HG03159 (cell line): ENCODE measurements around the gene ADAMTSL4.
"Not testable (repeated sequence)": the region's sequence is repeated elsewhere in the genome, so short reads cannot be mapped to it uniquely, and the experiment has no call there.

Source experiments
- ATAC-seq: cut with Tn5 transposase; IDR thresholded peaks from one replicate; pipeline ENCODE4 v1.9.1; 2021; ENCODE audit warnings: mild to moderate bottlenecking, moderate library complexity; ENCODE audit not compliant: unreplicated experiment

Gene ADAMTSL4

DNA sequence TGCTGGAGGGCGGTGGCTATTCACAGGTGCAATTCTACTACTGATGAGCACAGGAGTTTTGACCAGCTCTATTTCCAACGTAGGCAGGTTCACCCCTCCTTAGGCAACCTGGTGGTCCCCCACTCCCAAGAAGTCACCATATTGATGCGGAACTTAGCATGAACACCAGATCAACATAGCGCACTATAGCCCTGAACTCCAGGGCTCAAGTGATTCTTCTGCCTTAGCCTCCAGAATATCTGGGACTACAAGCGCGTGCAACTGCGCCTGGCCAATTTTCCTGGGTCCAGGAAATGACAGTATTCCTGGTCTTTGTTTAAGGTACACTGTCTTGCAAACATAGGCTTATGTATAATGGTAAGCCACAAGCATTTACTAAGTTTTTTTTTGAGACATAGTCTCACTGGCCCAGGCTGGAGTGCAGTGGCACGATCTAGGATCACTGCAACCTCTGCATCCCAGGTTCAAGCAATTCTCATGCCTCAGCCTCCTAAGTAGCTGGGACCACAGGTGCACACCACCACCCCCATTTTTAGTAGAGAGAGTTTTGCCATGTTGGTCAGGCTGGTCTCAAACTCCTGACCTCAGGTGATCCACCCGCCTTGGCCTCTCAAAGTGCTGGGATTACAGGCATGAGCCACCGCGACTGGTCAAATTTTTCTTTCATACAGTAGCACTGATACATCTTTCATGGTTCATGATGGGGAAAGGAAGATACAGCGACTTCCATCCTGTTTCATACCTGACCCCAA lies 17.6 kb downstream of the ADAMTSL4 start:
- ATAC-seq: no peak

DNA sequence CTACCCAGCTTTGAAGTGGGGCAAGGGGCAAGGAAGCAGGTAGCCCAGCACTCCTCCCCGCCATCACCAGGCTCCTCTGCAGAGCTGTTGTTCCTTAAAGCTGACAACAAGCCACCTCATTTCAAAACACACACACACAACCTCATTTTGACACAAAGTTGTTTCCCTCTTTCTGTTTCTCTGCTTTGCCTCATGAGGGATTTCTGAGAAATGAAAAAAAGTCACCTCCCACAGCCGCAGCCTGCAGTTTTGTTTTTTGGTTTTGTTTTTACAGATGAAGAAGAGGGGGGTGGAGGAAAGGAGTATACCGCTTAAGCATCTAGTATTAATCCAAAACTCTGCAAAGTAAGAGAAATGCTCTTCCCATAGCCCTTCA lies 18.1 kb downstream of the ADAMTSL4 start:
- ATAC-seq: peak; percentile 29

DNA sequence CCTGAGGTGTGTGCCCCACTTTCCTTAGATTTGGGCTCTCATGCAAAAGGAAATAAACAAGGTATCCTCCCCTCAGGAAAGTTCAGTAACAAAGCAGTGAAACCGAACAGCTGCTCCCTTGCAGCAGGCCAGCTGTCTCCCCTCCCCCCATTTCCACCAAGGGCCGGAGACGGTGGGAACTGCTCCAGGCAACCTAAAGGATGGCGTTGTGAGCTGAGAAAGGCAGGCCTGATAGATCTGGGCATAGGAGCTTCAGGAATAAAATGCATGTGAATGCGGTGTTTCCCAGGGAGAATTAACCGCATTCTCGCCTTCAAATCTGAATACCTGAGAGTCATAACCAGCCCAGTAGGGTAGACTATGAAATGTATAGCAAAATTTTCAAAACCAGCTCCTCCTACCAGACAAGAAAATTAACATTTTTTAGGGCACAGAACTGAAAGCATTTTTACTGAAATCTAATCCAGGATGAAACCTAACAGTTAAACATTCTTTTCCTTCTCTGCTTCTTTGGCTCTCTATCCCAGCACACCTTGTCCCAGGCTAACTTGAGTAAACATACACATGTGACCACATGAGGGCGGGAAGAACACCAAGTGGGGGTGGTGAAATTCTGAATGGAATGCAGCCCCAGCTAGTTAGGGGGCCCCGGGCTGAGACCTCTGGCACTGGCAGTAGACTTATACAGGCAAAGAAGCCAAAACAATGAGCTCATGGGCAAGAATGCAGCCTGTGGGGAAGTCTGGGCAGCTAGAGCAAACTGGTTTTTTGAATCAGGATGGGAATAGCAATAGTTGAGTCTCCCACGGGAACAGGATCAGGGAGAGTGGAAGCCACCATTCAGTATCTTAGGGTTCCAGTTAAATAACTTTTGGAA lies 18.7 kb downstream of the ADAMTSL4 start:
- ATAC-seq: peak; percentile 22

DNA sequence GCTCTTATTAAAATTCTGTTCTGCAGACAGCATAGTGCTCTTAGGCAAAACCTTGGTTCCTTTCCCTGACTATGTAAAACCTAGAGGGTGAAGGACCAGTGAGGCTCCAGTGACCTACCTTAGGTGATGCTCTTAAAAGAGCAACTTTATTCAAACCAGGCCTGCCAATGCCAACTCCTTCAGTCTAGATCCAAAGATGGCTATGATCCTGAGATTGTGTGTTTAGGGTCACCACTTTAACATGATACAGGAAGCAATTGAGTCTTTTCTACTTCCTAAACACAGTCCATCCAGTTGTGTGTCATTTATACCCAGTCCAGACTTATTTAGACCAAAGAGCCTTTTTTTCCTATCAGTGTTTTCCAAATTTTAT lies 19.4 kb downstream of the ADAMTSL4 start:
- no peak for ATAC-seq

DNA sequence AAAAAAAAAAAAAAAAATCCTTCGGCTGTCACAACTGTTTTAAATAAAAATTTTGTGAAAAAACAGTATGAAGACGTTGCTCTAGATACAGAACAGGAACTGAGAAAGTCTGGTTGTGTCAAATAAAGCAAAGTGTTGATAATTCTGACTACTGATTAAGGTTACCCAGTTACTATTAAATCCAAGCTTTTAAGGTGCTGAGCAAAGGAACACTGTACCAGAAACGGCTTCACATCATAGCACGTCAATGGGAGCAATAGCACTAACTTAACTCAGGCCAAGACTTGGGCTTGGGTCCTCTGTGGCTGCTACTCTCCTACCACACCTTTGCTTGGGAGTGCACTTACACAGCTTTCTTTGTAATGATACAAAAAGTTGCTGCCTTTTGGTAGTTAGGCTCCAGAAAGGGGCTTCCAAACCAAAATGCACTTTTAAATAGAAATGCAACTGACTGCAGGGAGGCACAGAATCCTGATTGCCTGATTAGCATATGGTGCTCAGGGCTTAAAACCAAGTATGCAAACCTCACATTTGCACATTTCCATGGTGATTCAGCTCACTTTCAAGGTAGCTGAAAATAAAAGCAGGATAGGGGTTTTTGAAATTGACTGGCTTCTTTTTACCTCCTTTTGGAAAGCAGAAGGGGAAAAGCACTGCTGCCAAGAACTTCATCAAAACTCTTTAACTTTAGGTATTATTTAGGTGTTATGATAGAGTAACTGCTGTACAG lies 23.9 kb downstream of the ADAMTSL4 start:
- no peak for ATAC-seq

DNA sequence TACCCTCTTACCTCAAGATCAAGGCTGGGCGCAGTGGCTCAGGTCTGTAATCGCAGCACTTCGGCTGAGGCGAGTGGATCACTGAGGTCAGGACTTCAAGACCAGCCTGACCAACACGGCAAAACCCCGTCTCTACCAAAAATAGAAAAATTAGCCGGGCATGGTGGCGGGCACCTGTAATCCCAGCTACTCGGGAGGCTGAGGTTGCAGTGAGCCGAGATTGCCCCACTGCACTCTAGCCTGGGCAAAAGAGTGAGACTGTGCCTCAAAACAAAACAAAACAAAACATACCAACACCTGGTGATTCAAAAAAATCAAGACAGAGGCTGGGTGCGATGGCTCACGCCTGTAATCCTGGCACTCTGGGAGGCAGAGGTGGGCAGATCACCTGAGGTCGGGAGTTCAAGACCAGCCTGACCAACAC lies 24.5 kb downstream of the ADAMTSL4 start:
- not testable (repeated sequence) for ATAC-seq

DNA sequence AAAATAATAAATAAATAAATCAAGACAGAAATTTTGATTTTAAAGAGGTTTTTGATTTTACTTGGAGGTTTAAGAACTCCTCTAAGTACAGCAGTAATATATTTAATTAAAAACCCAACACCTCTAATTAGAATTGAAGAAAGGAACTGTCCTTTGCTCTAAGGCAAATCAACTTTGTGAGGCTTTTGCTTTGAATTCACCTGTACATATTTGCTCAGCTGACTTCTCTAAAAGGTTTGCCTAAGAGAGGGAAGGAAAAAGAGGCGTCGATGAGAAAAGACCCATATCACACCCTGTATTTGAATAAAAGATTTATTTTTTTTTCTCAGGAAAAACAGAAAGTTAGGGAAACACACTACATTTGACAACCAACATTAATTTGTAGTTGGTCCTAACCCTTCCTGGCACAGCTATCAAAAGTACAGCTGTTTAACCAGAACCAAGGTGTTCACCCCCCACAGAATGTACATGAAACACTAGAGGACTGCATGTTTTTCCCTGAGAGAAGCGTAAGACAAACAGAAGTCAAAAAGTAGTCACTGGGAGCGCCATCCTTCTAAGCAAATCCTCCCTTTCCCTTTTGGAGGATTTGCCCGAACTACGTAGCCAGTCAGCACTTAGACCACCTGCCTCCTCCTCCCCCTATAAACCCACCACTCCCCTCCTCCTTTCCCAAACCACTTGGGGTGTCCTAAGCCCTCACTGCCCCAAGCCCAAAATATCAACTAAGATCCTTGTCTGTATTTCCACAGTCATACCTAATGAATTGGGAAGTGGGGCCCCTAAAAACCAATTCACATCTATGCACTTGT lies 25.3 kb downstream of the ADAMTSL4 start:
- ATAC-seq: no peak

DNA sequence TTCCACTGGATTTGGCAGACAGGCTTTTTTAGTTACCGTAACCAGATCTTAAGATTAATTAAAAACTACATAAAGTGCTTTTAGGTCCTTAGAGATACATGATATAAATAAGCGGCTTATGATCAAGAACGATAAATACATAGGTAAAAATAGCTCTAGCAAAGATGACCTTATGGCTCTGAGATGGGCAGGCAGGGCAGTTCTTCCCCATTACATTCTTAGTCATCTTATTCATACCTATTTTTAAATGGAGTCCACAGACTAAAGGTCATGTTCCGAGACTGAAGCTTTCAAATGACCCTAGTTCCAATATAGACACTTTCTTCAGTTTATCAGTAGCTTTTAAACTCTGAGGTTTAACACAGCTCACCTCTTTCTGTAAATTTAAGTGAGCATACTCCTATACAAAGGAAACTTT lies 25.9 kb downstream of the ADAMTSL4 start:
- ATAC-seq: no peak

DNA sequence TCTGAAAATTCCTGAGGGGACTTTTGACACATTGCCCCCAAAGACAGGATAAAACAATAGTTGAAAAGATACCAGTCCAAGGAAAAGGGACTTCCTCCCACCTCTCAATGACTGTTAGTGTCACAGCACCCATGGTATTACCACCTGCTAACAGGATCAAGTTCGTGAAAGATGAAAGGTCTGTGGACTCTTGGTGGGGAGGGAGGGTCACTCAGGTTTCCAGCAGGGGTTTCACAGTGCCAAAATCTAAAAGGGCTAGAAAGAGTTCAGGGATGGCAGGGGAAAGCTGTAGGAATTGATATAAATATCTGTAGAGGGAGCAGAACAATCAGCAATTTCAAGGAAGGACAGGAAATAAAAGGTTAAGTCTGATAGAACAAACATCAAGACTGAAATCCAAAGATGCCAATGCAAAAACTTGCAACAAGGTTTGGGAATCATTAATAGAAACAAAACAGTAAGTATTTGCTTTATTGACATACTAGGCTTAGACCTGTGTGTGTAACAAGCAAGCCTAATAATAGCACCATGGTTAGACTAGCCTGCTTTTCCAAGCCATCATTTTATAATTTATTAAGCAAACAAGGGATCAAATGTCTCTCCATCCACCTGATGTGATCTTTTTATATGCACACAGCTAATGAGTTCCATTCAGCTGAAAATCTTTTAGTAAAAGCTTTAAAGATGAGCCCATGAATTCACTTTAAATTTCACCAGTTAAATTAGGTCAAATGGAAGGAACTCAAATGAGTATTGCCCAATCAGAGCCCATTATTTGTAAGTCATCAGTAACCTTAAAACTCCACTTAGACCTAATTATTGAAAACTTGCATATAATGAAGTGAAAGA lies 26.5 kb downstream of the ADAMTSL4 start:
- ATAC-seq: no peak

DNA sequence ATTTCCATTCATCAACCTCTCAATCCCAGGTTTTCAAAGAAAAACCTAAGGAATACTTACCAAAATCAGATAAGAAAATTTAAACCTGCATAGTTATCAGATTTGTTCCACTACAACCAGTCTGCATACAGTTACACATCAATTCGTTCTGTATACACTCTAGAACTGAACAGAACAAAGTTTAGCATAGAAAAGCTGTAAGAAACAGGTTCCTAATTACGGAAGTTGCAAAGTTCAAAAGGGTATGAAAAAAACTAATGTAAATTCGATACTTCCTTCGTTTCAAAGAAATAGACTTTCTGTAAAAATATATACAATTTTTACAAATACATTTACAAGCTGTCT lies 27.1 kb downstream of the ADAMTSL4 start:
- no peak for ATAC-seq

DNA sequence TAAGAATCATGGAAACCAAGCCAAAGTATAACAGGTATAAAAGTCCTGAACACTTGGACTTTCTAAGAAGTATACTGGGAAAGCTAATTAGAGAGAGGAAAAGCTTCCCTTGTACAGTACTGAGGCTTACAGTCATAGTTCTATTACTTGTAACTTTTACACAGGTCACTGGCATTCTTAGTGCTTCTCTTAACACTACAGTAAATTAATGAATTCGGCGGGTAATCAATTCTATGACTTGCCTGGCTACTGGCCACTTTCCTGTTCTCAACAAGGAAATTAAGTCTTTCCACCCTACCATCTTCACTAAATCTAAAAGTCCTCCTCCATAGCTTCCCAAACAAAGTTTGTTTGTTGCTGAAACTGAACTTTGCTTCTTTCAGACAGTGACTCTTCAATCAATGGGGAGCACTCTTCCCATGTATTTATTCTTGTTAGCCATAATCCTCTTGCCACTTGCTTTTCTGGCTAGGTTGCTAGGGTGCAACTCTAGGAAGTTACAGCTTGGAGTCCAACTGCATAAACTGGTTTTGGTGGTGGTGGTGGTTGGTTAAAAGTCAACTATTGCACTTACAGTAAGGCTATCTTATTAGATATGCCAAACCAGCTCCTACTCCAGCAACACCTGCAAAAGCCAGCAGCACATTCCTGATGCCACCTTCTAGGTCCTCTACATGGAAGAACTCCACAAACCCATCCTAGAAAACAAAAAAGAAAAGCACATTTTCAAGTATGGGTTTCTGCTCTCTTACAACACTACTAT lies 27.8 kb downstream of the ADAMTSL4 start:
- ATAC-seq: no peak

DNA sequence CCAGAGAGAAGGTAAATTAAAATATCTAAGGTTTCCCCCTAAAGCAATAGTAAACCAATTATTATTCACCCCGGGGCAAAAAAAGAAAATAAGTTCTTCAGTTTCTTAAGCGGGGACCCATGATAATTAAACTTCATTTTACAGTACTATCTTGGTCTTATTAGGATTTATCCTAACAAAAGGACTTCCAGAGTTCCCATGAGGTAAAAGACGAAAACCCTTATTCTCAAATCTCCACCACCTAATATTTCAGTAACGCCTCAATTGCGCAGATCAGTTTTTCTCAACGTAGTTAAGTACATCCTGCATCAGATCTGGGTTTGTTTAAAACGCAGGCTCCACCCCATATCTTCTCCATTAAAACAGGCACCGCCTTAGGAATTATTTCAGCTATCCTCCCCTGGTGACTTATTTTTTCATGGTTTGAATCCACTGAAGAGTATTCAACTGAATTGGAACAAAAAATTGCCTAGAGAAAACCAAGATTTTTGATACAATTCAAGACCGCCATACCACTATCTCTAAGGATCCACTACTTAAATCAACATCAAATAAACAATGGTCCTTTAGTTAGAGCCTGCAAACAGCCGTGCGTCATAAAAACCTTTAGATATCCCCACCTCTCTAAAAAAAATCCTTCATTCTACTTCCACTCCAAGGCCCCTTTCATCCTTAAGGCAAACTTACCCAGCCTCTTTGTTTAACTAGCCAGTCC lies 28.5 kb downstream of the ADAMTSL4 start:
- no peak for ATAC-seq

DNA sequence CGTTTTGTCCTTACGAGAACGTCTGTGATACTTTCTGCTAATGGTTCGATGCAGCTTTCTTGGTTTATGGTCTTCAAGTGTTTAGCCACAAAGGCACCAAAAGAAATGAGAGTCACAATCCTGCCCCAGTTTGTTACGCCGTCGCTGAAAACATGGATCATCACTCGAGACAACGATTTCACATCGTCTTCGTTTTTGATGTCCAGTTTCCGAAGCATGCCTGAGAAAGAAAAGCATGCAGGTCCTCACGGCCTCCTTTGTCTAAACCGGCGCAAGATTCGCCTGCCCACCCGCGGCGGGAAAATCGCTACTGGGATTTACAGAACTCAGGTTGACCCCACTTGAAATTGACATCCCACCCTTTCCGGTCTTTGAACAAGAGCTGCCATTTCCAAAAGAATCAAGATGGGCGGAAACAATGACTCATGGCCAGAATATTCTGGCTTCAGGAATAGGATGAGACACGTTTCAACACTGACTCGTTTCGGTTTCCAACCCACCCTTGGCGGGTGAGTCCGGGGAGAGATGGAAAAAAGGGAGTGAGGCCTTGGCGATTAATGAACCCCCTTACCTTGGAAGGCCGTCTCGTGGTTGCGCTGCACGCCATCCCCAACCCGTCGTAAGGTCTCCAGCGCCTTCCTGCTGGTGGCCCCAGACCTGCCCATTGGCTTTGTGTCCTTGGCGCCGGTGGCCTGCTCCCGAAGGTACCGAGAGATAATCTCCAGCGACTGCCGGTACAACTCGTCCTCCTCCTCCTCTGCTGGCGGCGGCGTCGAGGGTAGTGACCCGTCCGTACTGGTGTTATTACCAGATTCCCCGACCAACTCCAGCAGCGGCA lies 29.3 kb downstream of the ADAMTSL4 start:
- no peak for ATAC-seq

DNA sequence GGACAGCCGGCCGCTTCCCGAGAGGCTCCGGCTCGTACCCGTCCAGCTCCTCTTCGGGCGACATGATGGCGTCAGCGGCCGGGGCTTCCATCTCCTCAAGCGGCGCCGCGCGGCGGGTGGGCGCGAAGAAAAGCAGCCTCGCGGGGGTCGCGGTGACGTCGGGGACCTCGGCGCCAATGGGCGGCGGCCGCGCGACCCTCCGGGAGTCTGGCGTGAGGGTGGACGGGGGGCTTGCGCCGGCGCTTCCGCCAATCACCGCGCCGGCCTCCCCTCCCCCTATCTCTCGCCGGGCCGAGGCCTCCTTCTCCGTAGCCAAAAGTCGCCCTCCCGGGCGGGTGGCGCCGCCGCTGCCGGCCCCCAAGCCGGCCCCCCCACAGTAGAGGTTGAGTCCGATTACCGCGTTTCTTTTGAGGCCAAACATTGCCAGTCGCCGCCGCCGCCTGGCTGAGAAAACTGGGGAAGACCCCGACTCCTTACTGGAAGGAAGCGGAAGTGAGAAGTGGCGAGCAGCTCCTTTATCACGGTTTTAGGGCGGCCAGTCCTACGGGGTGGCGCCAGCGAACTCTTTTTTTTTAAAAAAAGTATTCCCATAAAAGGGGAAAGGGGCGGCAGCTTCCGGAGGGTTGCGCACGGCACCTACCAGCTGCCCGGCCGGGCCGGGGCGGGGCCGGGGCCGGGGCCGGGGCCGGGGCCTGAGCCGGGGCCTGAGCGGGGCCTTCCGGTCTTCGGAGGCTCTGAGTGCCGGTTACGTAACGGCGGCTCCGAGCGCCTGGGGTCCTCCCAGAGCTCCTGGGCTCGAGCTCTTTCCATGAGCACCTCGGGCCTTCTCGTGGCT lies 30.1 kb downstream of the ADAMTSL4 start, which contains the start of gene MCL1:
MCL1 (minus strand) TSS at position 501 of the 835 bp plus-strand sequence; CDS start at position 421, 80 bp downstream.
- ATAC-seq: peak; percentile 84

DNA sequence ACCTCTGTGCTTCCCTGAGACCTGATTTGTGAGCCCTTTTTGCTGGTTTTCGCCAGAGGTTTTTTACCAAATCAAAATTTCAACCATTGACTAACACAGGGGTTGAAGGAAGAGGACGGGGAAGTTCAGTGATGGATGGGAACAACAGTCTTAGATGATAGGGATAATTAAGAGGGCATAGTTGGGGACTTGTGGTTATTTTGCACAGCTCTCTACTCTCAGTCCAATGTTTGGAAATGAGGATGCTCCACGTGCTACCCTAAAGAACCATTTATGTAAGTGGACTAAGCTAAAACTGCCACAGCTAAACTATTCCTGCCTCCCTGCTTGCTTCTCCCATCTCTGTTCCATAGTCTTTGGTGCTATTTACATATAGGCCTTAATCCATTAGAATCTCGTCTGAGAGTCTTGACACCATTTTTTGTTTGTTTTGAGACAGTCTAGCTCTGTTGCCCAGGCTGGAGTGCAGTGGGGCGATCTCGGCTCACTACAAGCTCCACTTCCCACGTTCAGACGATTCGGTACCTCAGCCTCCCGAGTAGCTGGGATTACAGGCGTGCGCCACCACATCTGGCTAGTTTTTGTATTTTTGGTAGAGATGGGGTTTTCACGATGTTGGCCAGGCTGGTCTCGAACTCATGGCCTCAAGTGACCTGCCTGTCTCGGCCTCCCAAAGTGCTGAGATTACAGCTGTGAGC lies 30.9 kb downstream of the ADAMTSL4 start:
- ATAC-seq: no peak

DNA sequence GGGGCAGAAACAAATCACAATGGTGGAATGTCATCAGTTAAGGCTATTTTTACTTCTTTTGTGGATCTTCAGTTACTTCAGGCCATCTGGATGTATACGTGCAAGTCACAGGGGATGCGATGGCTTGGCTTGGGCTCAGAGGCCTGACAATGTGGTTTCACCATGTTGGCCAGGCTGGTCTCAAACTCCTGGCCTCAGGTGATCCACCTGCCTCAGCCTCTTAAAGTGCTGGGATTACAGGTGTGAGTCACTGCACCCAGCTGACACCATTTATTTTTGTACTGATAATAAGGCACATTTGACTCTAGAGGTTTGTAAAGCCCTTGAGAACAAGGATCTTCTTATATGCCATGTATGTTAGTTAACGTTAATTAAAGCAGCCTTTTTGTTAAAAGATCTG lies 31.8 kb downstream of the ADAMTSL4 start:
- not testable (repeated sequence) for ATAC-seq
